GM18907 (cell line): Measurements from ENCODE around the gene NCLN.
A peak's percentile ranks its signal among the peaks of the same experiment; 100 is the strongest.

Experiments
- ATAC-seq: cut with Tn5 transposase; IDR thresholded peaks from one replicate; pipeline ENCODE4 v1.9.1; 2021; ENCODE audit warnings: mild to moderate bottlenecking, moderate library complexity; ENCODE audit not compliant: unreplicated experiment

The NCLN gene, protein sequence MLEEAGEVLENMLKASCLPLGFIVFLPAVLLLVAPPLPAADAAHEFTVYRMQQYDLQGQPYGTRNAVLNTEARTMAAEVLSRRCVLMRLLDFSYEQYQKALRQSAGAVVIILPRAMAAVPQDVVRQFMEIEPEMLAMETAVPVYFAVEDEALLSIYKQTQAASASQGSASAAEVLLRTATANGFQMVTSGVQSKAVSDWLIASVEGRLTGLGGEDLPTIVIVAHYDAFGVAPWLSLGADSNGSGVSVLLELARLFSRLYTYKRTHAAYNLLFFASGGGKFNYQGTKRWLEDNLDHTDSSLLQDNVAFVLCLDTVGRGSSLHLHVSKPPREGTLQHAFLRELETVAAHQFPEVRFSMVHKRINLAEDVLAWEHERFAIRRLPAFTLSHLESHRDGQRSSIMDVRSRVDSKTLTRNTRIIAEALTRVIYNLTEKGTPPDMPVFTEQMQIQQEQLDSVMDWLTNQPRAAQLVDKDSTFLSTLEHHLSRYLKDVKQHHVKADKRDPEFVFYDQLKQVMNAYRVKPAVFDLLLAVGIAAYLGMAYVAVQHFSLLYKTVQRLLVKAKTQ

DNA sequence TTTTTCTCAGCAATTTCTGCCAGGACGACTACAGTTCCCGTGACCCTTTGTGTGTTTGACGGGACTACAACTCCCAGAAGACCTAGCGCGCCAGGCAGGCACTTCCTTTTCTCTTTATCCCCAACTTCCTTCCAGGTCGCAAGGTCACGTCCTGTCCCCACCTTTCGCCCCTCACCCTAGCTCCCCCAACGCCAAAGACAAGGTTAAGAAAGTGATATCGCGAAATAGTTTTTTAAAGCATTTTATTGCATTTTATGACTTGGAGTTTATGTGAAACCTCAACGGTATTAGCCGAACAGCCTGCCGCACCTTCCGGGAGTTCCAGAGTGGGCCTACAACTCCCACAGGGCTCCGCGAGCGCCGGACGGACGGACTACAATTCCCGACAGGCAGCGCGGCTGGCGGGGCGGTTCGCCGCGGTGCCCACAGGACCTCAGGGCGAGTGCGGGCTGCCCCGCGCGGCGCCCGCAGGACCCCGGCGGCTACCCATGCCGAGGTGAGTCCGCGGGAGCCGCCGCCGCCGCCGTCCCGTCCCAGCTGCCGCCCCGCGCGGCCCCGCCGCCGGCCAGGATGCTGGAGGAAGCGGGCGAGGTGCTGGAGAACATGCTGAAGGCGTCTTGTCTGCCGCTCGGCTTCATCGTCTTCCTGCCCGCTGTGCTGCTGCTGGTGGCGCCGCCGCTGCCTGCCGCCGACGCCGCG is at the start of gene NCLN:
Gene NCLN (plus strand): TSS at position 470 of the 699 bp plus-strand sequence. CDS start 101 bp downstream, at position 571.
- ATAC-seq = peak; percentile 77

DNA sequence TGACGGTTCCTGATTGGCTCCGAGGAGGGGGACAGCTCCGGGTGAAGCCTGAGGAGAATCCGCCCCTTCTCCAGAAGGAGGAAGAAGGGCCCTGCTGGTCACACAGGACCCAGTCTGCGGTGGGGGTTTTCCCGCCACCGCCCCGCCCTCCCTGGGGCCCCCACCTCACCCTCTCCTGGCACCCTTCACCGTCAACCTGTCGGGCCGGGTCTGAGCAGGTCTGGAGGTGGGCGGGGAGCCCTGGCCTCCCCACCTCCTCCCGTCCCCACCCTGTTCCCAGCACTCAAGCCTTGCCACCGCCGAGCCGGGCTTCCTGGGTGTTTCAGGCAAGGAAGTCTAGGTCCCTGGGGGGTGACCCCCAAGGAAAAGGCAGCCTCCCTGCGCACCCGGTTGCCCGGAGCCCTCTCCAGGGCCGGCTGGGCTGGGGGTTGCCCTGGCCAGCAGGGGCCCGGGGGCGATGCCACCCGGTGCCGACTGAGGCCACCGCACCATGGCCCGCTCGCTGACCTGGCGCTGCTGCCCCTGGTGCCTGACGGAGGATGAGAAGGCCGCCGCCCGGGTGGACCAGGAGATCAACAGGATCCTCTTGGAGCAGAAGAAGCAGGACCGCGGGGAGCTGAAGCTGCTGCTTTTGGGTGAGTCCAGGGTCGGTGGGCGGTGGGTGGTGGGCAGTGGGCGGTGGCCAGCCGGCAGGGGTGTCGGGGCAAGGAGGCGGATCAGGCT is 49.6 kb upstream of the NCLN start, which contains the start of gene GNA15:
Gene GNA15 (plus strand): TSS at position 73 of the 723 bp plus-strand sequence. CDS start 418 bp downstream, at position 491.
- peak; percentile 35 for ATAC-seq

- no peak for ATAC-seq
These were observed 49.1 kb upstream of the NCLN start for GRCh38 chr19:3136684-3137055.

DNA sequence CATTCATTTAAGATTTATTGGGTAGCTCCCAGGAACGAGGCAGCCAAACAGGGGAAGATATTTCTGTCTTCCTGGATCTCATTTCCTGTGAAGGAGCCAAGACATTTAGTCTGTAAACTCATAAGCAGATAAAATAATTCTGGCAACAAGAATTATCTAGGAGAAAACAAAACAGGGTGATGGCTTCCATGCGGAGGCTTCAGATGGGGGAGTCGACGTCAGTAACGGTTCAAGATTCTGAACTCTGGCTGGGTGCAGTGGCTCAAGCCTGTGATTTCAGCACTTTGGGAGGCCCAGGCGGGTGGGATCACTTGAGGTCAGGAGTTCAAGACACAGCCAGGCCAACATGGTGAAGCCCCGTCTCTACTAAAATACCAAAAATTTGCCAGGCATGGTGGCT is 48.6 kb upstream of the NCLN start:
- ATAC-seq = no peak

DNA sequence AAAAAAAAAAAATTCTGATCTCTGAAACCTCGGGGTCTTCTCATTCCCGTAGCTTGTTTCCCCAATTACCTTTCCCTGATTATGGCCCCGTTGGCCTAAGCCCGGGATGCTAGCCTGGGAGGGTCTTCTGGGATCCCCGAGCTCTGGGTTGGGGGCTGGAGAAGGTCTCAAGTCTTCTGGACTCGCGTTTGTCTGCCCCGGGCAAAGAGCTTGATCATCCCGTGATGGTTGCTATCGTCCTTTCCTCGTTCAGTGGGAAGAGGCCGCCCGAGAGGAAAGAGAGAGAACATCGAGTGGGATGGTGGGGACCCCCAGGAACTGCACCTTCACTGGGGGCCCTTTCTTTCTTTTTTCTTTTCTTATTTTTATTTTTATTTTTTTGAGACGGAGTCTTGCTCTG is 47.5 kb upstream of the NCLN start:
- no peak for ATAC-seq

DNA sequence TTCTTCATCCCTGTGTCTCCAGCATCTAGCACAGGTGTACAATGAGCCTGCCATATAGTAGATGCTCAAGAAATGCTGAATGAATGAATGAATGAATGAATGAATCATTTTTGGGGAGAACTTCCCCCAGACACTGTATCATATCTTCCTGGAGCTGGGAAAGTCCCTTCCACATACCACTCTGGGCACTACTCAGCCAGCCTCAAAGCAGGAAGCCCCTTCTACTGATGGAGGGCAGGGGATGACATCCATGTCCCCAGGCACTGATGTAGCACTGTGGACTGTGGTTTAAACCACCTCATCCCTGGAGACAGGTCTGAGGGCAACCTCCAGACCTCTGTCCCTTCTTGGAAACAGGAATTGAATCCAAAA is 45.1 kb upstream of the NCLN start:
- ATAC-seq = no peak

DNA sequence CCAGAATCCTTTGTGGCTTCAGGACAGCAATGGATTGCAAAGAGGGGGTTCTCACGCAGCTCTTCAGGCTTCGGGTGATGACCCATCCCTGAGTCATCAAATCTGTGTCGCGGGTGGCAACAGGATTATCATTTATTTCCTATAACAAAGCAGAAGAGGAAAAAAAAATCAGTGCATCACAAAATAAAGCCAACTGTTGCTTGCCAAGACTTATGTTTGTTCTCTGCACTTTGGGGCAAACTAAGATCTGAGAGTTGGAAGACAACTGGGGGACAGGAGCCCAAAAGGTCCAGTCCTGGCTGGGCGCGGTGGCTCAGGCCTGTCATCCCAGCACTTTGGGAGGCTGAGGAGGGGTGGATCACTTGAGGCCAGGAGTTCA is 43.4 kb upstream of the NCLN start:
- ATAC-seq = no peak

DNA sequence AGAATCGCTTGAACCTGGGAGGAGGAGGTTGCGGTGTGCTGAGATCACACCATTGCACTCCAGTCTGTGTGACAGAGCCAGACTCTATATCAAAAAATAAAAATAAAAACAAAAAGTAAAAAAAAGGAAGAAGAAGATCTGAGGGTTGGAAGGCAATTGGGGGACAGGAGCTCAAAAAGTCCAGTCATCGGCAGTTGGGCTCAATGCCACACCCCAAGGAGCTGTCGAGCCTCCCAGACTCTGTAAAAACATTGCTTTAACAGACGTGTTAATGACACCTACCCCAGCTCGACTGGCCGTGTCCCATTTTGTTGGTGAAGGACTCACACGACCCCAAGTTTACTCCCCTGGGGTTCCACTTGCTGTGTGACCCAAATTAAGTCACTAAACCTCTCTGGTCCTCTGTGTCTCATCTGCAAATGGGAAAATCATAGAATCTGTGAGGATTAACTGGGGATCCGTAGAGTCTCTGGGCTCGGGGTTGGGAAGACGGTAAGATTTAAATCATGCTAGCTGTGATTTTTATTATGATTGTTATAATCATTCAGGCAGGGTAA is 42.9 kb upstream of the NCLN start:
- no peak for ATAC-seq

GRCh38 chr19:3145909-3146676 is 39.6 kb upstream of the NCLN start:
- no peak for ATAC-seq

- no peak for ATAC-seq
These were observed 39.0 kb upstream of the NCLN start for GRCh38 chr19:3146677-3147100.

GRCh38 chr19:3148503-3148902 is 37.2 kb upstream of the NCLN start:
- ATAC-seq = no peak

DNA sequence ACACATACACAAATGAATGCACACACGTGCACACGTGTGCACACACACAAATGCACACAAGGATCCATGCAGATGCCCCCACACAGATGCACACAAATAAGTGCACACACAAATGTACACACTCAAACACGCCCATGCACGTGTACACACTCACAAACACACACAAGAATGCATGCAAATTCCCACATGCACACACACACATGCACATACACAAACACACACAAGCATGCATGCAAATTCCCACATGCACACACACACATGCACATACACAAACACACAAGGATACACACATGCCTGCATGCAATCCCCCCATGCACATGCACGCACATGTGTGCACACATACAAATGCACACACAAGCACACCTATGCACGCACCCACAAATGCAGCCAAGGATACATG is 36.6 kb upstream of the NCLN start:
- no peak for ATAC-seq

- no peak for ATAC-seq
These were observed 35.9 kb upstream of the NCLN start for GRCh38 chr19:3149526-3150505.

GRCh38 chr19:3150739-3151329 is 34.9 kb upstream of the NCLN start:
- no peak for ATAC-seq

DNA sequence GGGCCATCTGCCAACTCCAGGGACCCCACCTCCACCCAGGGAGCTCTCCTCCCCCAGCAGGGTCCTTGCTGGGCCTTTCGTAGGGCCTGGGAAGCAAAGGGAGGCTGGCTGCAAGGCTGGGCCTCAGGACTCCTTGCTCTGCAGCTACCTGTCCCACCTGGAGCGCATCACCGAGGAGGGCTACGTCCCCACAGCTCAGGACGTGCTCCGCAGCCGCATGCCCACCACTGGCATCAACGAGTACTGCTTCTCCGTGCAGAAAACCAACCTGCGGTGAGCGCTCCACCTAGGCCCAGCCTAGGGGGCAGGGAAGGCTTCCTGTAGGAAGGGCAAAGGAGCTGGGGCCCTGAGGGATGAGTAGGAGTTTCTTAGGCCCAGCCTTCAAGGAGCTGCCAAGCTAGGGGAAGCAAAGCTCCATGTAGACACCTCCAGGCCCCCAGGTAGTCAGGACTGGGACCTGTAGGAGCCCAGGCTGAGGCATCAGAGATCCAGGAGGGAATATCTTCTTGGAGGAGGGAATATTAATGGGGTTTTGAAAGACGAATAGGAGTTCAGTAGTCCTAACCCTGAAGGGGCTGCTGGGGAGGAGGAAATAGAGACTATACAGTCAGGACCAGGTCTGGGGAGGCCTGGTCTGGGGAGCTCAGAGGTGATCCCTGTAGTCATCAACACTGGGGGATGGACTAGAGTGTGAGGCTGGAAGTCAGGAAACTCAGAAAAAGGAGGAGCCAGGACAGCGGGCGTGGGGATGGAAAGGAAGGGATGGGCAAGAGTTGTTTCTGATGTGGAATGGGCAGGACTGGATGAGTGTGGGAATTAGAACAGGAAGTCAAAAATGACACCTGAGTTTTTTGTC is 33.9 kb upstream of the NCLN start:
- ATAC-seq = no peak

DNA sequence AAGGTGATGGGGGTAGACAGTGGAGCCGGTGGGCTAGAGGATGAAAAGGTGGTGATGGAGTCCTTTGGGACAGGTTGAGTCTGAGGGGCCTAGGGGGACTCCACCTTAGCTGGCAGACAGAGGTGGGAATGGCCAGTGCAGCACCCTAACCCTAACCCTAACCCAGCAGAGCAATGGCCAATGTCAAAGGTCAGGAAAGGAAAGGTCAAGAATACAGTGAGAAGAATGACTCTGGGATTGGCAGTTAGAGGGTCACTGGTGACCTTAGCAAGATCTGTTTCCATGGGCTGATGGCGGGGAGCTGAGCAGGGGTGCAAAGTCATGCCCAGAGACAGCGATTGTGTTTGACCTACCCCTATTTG is 33.3 kb upstream of the NCLN start:
- no peak for ATAC-seq

DNA sequence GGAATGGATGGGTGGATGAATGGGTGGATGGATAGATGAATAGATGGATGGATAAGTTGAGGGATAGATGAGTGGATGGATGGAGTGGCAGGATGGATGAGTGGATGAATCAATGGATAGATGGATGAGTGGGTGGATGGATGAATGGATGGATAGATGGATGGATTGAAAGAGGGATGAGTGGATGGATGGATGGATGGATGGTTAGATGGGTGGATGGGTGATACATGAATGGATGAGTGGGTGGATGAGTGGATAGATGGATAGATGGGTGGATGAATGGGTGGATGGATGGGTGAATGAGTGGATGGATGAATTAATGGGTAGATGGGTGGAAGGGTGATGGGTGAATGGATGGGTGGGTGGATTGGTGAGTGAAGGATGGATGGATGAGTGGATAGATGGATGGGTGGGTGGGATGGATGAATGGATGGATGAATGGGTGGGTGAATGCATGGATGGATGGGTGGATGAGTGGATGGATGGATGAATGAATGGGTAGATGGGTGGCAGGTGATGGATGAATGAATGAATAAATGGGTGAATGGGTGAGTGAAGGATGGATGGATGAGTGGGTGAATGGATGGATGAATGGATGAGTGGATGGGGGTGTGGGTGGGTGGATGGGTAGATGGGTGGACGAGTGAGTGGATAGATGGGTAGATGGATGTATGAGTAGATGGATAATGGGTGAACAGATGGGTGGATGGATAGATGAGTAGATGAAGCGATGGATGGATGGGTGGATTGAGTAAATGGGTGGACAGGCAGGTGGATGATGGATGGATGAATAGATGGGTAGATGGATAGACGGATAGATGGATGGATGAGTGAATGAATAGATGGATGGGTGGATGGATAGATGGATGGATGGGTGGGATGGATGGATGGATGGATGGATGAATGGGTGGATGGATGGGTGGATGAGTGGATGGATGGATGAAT is 32.2 kb upstream of the NCLN start:
- no peak for ATAC-seq
